HUDEP-2 (cell line): ENCODE results near the gene CFAP58.

Experiments used
- DNase-seq, 76 experiments: peaks; one replicate each; lab custom pipeline; 2025; ENCODE audit not compliant: unreplicated experiment in 76 of 76; lab: John Stamatoyannopoulos, UW

CFAP58 gene

DNA sequence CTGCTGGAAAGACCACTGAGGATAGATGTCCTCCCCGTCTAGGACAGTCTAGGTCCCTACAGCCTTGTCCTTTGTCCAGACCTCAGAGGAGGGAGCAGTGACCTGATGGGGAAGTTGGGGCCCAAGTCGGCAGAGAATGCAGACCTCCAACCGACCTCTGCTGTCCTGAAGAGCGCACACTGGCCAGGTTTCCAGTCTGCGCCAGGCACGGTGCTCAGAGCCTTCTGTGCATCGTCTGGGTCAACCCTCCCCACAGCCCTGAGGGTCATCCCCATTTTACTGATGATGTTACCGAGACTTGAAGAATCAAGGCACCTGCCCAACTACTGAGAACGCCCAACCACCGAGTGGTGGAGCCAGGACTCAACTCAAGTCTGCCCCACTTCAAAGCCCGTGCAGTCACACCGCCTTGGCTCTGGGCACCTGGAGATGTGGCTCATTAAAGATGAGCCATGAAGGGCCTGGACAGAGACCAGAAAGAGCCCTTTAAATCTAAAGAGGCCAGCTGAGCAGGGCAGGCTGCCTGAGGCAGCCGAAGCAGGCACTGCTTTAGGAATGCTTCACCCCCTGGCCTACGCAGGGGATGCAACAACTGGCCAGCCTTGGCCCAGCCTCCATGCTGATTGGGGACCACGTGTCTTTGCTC lies 19.8 kb upstream of the CFAP58 start:
- no peak for DNase-seq

DNA sequence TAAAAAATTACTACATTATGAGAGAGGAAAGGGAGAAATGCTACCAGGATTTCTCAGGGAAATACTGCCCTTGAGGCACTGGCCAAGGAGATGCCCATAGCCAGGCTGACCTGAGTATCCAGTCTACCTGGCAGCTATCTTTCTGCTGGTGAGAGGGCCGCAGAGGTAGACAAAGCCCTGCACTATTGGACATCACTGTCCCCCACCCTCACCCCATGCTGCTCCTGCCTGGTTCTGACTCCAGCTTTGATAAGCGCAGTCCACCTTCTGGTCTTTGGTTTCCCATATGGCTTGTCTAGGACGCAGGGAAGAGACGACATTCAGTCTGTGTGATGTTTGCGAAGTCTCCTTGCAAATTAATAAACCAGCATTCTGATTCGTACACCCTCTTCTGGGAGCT lies 19.1 kb upstream of the CFAP58 start:
- DNase-seq, result no peak

DNA sequence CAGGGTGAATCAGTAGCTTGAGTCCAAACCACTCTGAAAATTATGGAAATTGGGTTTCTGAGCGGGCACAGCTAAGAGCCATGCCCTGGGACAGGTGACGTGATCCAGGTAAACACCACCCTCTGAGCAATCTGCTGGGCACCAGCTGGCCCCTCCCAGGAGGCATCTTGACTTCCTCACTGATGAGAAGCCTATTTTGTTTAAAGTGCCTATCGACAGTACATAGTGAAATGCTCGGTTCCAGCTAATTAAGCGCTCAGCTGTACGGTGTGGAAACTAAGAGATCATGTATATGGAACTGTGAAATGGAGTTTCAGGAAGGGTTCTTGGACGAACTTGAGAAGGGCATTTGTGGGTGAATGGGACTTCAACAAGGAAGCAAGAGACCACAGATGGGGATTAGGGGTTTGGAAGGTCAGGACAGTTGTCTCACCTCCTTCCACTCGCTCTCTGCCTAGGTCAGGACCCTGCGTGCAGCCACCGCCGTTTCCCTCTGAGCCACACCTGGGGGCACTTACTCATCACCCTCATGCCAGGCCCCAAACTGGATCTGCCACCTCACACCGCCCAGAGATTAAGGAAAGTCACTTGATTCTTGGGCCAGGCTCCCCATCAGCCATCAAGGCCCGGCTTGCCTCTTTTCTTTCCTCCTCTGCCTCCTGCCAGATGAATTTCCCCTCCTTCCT lies 18.5 kb upstream of the CFAP58 start:
- no peak for DNase-seq

DNA sequence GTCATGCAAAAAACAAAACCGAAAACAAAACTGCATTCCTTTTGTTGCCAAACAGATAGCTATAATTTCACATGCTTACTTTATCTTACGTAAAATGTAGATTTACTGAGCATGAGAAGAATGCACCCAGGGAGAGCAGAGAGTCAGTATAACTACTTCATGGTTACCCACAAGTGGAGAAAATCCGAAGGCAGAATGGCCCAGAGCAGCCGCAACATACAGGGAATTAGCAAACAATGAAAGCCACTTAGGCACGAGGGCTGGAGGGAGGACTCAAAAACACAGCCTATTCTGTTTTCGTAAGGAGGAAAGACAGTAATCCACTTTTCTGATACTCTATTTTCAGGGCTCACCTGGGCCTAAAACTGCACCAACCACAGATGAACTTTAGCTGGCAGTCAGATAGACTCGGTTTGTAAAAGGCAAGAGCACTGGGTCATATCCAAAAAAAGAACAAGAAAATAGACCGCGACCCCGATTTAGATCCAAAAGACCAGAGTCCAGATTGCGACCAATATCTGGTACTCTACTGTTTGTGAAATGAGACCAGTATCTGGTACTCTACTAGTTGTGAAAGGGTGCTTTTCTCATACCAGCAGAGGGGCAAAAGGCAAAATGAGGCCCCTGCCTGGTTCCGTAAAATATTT lies 16.7 kb upstream of the CFAP58 start:
- DNase-seq, result no peak

DNA sequence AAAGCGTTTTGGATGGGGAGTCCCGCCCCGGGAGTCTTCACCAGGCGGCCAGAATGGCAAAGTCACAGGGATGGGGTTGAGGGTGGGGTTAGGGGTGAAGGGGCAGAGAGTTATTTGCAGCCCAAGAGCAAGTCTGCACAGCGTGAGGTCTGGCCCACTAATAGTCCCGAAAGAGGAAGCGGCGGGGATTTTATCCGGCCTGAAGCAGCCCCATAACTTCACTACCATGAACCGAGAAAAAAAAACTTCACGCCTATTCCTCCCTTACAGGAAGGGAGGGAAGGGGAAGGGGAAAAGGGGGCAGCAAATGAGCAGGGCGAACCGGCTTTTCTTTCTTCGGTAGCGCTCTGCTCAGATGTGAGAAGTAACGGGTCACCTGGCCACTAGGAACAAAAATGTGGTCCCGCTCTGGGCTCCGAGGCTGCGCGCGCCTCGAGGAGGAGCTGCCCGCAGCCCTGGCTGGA lies 16.1 kb upstream of the CFAP58 start:
- DNase-seq, result peak in 13 of 76 experiments; percentile 10 to 44 (median 19)

DNA sequence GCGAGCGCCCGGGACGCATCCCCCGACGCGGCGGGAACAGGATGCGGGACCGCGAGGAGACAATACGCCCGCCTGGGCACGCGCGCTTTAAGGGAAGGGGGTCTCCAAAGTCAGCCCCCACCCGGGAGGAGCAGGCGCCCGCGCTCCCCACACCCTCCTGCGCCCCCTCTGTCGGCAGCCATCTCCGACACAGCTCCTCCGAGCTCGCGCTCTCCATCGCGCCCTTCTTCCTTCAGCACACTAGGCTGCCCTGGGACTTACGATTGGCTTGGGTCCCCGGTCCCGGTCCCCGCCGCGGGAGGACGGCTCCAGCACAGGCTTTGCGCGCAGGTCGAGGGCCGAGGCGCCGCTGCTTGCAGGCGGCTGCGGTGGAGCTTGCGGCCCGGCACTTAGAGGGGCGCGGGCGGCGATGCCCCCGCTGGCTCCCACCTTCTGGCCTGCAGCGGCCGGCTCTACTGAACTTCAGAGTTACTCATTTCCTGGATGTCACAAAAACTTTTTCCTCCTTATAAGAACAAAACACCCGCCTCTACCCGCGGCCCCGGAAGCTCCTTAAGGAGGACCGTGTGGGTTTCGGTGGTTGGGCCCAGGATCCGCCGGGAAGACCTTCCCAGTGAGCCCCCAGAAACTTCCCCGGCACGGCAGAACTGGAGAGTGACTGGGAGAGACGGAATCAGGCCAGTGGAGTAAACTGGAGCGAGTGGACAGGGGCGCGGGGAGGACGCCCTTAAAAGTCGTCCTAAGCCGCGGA lies 15.5 kb upstream of the CFAP58 start, which contains the start of gene ITPRIP:
ITPRIP (minus strand) TSS at position 481 of the 751 bp plus-strand sequence. CDS start 22,414 bp downstream, outside the sequence.
- peak in 68 of 76 experiments; percentile 11 to 88 (median 62) for DNase-seq

DNA sequence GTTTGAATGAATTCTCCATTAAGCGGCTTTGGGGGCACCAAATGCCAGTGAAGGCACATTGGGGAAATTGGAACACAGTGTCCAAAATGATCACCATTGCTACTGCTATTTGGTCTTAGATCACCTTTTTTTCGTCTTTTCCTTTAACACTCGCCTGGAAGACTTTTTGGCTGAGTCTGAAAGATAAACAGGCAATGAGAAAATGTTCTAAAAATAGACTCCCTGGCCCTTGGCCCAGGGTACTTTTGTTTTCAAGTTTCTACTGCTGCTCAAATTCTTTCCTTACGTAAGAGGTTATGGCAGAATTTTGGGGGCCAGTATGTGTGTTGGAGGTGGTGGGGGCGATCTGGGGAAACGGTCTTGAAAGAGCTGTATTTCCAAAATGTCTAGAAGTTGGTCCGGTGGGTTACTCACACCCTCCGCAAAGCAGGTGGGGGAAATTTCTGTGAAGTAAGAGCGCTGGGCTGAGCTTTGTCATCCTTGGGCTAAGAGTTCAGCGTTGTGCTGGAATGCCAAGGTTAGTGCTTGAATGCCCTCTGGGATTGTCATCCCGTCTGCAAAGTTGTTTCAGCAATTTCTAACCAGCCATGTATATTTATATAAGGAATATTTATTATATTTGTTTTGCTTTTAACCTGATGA lies 14.0 kb upstream of the CFAP58 start:
- peak in 44 of 76 experiments; percentile 14 to 77 (median 46) for DNase-seq

DNA sequence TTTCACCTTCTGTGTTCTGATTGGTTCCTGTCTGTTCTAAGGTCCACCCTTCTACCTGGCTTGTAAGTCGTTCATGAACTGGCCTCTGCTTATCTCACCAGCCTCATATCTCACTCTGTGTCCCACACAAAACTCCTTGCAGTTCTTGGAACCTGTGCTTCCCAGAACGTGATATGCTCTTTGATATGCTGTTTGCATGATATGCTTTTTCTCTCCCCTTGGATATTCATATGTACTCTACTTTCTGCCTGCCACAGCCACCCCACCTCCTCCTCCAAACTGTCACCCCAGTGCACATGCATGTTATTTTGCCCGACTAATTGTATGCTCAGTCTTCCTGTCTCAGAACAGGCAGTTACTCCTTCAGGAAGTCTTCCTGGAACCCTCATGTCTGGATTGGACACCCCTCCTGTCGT lies 13.5 kb upstream of the CFAP58 start:
- DNase-seq, result peak in 74 of 76 experiments; percentile 37 to 96 (median 72)

DNA sequence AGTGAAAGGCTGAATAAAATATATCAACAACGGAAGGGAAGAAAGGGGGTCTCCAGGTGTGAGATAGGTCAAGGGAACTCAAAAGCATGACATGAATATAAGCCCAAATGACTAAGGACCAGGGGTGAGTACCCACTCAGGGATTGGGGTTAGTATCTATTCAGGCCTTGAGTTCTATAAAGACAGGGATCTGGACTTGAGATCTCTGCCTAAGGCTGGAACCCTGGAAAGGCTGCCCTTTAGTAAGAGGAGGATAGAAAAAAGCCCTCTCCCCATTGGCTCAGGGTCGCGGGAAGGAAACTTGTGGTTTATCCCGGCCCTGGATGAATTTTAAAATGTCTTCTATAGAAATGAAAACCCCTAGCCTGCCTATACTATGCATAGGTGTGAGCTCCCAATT lies 13.0 kb upstream of the CFAP58 start:
- peak in 3 of 76 experiments; percentile 16 to 58 (median 42) for DNase-seq

DNA sequence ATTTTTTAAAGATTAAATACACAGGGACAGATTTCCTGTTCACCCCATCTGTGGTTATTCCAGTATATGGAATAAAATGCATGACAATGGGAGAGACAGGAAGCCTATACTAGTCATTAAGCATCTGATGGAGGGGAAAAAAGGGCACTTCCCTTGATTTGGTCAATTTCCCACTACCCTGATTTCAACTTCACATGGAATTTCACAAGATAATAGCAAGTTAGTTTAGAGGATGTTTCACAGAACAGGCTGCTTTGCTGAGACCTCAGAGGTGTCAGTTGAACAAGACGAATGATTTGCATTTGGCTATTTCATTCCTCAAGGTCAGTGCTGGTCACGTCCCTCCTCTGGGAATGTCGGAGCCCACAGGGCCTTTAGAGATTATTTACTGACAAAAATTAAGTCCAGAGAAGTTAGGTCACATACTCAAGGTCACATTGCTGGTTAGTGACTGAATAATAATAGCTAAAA lies 10.7 kb upstream of the CFAP58 start:
- DNase-seq, result no peak

DNA sequence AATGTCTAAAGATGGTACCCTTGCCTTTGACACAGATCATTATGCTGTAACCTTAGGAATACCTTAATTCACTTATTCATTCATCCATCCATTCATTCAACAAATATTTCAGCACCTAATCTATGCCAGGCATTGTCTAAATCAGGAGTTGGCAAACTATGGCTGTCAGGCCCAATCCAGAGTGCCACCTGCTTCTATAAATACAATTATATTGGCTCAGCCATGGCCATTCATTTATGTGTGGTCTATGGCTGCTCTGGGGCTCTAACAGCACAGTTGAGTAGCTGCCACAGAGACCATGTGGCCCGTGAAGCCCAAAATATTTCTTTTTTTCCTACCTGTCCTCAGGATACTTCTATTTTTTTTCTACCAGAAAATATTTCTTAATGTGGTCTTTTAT lies 9.4 kb upstream of the CFAP58 start:
- DNase-seq, result no peak

DNA sequence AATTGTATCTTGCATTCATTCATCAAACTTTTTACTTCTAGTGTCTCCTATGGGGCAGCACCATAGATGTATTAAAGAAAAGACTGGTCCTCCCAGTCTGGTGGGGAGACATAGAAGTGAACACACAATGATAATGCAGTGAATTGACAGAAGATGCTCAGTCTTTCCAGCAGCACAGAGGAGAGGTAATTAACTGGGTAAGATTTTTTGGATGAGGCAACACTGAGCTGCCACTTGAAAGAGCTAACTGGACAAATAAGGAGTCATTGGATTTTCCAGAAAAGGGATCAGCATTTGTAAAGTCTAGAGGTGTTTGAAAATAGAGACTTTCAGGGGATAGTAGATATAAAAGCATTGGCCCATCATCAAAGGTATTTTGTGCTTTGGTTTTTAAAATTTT lies 8.1 kb upstream of the CFAP58 start:
- no peak for DNase-seq

DNA sequence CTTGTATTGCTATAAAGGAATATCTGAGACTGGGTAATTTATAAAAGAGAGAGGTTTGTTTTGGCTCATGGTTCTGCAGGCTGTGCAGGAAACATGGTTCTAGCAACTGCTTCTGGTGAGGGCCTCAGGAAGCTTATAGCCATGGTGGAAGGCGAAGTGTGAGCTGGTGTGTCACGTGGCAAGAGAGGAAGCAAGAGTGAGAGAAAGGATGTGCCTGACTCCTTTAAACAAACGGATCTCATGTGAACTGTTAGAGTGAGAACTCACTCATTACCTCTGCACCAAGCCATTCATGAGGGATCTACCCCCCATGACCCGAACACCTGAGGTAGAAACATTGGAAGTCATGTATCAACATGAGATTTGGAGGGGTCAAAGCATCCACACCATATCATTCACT lies 7.7 kb upstream of the CFAP58 start:
- DNase-seq, result no peak

DNA sequence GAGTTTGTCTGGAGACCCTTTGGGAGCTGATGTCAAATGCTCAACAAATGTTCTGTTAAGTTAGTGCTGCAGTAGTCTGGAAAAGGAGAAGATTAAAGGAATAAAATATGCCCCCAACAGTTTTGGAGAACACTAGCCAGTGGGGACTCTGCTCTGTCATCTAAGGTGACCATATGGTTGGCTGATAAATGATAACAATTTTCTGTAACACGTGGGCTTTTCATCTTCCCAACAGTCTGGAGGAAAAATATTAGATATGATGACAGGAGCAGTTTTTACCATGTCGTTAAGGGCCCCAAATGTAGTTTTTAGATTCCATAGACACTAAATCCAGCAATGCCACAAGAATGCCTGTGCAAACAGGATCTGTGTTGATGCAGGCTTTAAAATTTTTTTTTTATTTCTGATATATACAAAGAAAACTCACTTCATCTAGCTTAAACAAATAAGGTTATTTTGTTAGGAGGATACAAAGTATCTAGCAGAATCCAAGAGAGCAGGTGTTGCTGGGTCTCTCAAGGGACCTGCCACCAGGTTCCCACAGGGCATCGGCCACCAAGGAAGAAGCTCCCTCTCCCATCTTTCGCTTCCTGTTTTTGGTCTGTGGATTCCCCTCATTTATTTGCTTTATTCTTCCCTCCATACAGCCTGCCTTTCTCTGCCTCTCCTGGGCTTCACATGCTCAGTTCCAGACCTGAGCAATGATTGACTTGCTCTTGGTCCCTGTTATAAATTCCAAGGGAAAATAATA lies 6.2 kb upstream of the CFAP58 start:
- DNase-seq, result peak in 4 of 76 experiments; percentile 12 to 24 (median 19)

DNA sequence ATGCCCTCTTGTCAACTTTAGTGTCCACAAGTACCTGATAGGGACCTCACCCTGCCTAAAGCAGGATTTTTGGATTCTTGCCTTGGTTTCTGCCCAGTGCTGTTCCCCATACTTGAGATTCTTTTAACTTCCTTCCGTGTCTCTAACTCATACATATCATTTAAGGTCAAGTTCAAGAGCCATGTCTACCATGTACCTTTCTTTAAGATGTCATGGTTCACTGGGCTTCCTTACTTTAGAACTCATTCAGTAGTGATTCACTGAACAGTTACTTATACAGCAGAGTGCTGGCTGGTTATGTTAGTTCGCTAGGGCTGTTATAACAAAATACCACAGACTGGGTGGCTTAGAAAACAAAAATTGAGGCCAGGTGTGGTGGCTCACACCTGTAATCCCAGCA lies 5.0 kb upstream of the CFAP58 start:
- no peak for DNase-seq

DNA sequence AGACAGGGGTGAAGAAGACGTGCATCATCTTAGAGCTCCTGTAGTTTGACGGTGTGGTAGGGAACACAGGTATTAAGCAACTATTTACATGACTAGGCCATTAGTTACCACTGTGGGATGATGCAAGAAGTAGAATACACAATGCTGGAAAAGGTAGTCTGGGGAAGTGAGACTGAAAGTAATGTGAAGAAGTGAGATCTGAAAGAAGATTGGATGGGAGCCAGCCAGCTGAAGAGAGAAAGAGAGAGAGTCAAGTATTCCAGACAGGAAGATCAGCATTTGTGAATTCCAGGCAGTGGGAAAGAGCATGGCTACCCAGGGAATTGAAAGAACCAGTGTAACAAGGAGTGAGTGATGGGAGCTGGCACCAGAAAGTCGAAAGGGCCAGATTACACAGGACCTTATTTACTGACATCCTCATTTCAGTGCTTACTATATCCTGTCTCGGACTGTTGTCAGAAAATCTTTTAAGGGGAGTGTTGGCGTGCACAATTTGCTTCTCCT lies 4.0 kb upstream of the CFAP58 start:
- no peak for DNase-seq

DNA sequence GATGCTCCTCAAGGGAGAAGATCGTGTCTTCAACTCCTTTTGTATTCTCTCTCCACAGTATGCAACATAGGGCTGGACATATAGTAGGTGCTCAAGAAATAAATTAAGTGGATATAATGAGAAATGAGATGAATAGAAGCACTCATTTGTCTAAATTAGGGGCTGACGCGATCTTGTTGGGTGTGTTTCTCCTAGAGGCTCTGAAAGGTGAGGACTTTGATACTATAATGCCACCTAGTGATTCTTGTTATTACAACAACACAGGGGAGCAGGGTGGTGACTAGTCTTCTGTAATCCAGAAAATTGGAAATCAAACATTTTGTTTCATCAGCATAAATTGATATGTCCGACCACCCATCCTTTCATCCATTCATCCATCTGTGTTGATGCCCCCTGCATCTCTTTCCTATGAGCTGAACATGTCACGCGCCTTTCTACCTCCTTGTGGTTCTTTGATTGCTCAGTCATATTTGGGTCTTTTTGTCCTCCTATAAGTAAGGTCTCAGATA lies 3.5 kb upstream of the CFAP58 start:
- DNase-seq, result peak in 33 of 76 experiments; percentile 11 to 69 (median 45)

DNA sequence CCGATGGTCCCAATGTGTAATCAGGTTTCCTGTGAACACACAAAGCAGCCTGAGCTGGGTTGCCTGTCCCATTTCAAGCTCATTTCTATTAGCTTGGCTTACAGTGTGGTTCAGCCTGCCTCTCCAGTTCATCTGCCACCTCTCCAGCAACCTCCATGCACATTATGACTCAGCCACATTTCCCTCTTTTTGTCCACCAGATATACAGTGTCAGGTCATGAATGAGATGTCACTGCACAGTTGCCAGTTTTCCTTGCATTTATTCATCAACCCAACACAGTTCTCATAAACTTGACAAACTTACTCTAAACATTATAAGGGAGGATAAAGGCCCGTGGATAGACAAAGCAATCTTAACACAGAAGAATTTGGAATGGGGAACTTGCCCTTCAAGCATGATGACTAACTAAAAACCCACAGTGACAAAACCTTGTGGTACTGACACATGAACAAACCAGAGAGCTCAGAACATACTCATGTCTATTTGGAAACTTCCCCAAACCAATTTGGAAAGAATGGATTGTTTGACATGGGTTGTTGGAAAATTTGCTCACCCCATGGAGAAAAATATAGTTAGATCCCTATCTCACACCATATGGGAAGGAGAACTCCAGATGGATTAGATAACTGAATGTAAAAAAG lies 2.5 kb upstream of the CFAP58 start:
- peak in 3 of 76 experiments; percentile 17 to 47 (median 23) for DNase-seq

DNA sequence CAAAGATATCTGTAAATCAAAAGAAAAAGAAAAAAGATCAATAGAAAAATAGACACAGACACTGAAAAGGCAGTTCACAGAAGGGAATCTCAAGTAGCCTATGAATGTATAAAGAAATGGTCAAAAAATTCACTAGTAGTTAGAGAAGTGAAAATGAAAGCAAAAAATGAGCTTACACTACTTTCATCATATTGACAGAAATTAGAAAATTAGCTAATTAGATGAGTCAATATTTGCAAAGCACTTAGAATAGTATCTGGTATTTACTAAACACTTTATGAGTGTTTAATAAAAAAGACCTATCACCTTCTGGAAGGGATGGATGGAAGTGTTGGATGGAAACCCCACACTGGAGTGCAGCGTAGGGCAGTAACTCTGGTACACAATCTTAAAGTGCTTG lies 1.7 kb upstream of the CFAP58 start:
- DNase-seq, result no peak
